GM10248 (cell line): ENCODE data around the gene HOXB8.

Experiments
- CTCF ChIA-PET: fragments of 300-600 bp; sonication (Branson Sonifier 250); formaldehyde crosslinking; extraction: SDS; loops from one replicate; lab custom pipeline; 2021; ENCODE audit warnings: antibody characterized with exemption; lab: Yijun Ruan, JAX
- POLR2A ChIA-PET: fragments of 350-650 bp; sonication (Branson Sonifier 250); formaldehyde crosslinking; extraction: SDS; loops from one replicate; lab custom pipeline; 2020; ENCODE audit warnings: antibody characterized with exemption; lab: Yijun Ruan, JAX
- DNase-seq: peaks from one replicate; pipeline ENCODE4 v3.0.0; 2012; ENCODE audit errors: extremely low spot score
- TF ChIP-seq, protein P1 (sequence below): IDR thresholded peaks from 2 replicates; pipeline ENCODE4 v1.5.1; 2012; ENCODE audit warnings: mild to moderate bottlenecking, low read depth; ENCODE audit errors: extremely low read depth, missing control alignments, control extremely low read depth

The HOXB8 gene

GRCh38 chr17:48586355-48587258 is 28.5 kb downstream of the HOXB8 start:
- ChIA-PET POLR2A (no interaction called here), CTCF (interaction anchor here (0.6 to 3.0 kb wide), 13 partner anchors 8 to 560 kb away, joined by 3 to 18 read pairs (median 4); partner anchors contain the start of gene HOXB4)
- DNase-seq = peak; percentile 74
- TF ChIP-seq, protein P1, sequence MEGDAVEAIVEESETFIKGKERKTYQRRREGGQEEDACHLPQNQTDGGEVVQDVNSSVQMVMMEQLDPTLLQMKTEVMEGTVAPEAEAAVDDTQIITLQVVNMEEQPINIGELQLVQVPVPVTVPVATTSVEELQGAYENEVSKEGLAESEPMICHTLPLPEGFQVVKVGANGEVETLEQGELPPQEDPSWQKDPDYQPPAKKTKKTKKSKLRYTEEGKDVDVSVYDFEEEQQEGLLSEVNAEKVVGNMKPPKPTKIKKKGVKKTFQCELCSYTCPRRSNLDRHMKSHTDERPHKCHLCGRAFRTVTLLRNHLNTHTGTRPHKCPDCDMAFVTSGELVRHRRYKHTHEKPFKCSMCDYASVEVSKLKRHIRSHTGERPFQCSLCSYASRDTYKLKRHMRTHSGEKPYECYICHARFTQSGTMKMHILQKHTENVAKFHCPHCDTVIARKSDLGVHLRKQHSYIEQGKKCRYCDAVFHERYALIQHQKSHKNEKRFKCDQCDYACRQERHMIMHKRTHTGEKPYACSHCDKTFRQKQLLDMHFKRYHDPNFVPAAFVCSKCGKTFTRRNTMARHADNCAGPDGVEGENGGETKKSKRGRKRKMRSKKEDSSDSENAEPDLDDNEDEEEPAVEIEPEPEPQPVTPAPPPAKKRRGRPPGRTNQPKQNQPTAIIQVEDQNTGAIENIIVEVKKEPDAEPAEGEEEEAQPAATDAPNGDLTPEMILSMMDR = no peak

GRCh38 chr17:48584223-48584741 is 30.8 kb downstream of the HOXB8 start:
- DNase-seq = no peak
- TF ChIP-seq, protein P1 = no peak
- ChIA-PET POLR2A (no interaction called here), CTCF (interaction anchor here (1.0 to 1.7 kb wide), 3 partner anchors 91 to 322 kb away, joined by 3 to 5 read pairs (median 3); no protein-coding TSS in a partner anchor)

GRCh38 chr17:48583708-48584222 is 31.3 kb downstream of the HOXB8 start:
- DNase-seq = no peak
- POLR2A ChIA-PET = no interaction called here
- CTCF ChIA-PET = interaction anchor here (1.0 to 2.0 kb wide), 4 partner anchors 91 to 321 kb away, joined by 3 to 7 read pairs (median 4); no protein-coding TSS in a partner anchor
- TF ChIP-seq, protein P1 = no peak

DNA sequence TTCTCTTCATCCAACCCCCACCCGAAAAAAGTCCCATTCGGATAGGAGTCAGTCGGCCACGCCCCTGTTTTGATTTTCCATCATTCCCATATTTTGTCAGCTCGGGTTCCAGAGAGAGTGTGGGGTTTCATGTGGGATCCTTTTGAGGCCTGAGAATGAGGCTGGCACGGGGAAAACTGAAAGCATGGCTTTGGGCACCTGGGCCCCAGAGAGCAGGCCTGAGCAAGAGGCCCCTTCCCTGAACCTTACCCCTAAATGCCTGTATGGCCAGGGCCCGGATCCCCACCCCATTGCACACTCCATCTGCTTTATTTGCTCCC is 32.4 kb downstream of the HOXB8 start:
- POLR2A ChIA-PET = no interaction called here
- TF ChIP-seq, protein P1 = no peak
- CTCF ChIA-PET = interaction anchor here (1.1 to 2.0 kb wide), 4 partner anchors 90 to 320 kb away, joined by 3 to 7 read pairs (median 4); no protein-coding TSS in a partner anchor

GRCh38 chr17:48579760-48580554 is 35.1 kb downstream of the HOXB8 start:
- DNase-seq = no peak
- CTCF ChIA-PET = interaction anchor here (3.7 kb wide), 1 partner anchor 8 kb away, joined by 13 read pairs; no protein-coding TSS in a partner anchor
- TF ChIP-seq, protein P1 = no peak
- POLR2A ChIA-PET = interaction anchor here (0.7 kb wide), 1 partner anchor 537 kb away, joined by 5 read pairs; no protein-coding TSS in a partner anchor

More for the DNA sequence above, 32.4 kb downstream of the HOXB8 start:
- no peak for DNase-seq
